ENCODE data around the gene PLCB3. TPM values are rescaled to one million over a fixed set of nuclear protein-coding genes. Genes with fewer than 3 reads are reported as not detected.

Gene PLCB3
- polyA plus RNA-seq, 10 donors = 9.4 to 16.1 (median 11.0) TPM

GRCh38 chr11:64264371-64264852 is 13.1 kb downstream of the PLCB3 start:
- no peak for DNase-seq

- DNase-seq = no peak
These were observed 14.1 kb downstream of the PLCB3 start for GRCh38 chr11:64265176-64266160.

- DNase-seq = no peak
These were observed 15.0 kb downstream of the PLCB3 start for GRCh38 chr11:64266339-64266738.

GRCh38 chr11:64267207-64267945 is 16.0 kb downstream of the PLCB3 start:
- DNase-seq = no peak

GRCh38 chr11:64268025-64268892 is 16.9 kb downstream of the PLCB3 start:
- peak in 1 of 3 donors; percentile 69 for DNase-seq

- DNase-seq = peak in 1 of 3 donors; percentile 72
These were observed 17.7 kb downstream of the PLCB3 start for GRCh38 chr11:64268893-64269539.

- peak; percentile 99 to 100 (median 100) for DNase-seq
These were observed 18.4 kb downstream of the PLCB3 start for GRCh38 chr11:64269540-64270220.

GRCh38 chr11:64275031-64275800 is 23.9 kb downstream of the PLCB3 start:
- DNase-seq = no peak

- DNase-seq = no peak
These were observed 24.5 kb downstream of the PLCB3 start for GRCh38 chr11:64275841-64276240.

GRCh38 chr11:64276653-64277431 is 25.5 kb downstream of the PLCB3 start:
- no peak for DNase-seq

- no peak for DNase-seq
These were observed 27.4 kb downstream of the PLCB3 start for GRCh38 chr11:64278576-64279190.

GRCh38 chr11:64281957-64282770 is 30.8 kb downstream of the PLCB3 start:
- DNase-seq = no peak

- no peak for DNase-seq
These were observed 31.8 kb downstream of the PLCB3 start for GRCh38 chr11:64283092-64283491.

GRCh38 chr11:64284048-64284961 is 33.0 kb downstream of the PLCB3 start, which contains the start of gene BAD:
TSS of gene BAD (minus strand) at chr11:64284665. CDS start at chr11:64284368, 297 bp downstream.
- DNase-seq = peak; percentile 94 to 97 (median 94)

- DNase-seq = peak; percentile 85 to 98 (median 94)
These were observed 33.9 kb downstream of the PLCB3 start, which contains the start of gene GPR137 for GRCh38 chr11:64284962-64285884. TSS of gene GPR137 (plus strand) at chr11:64285848. CDS start at chr11:64286525, 677 bp downstream.
